ENCODE data around the gene H2AZ2. TPM values are rescaled to one million over a fixed set of nuclear protein-coding genes. Genes with fewer than 3 reads are reported as not detected.
"Not testable (repeated sequence)": the region's sequence is repeated elsewhere in the genome, so short reads cannot be mapped to it uniquely, and the experiment has no call there.

H2AZ2 gene
- polyA plus RNA-seq, 3 donors, result 250 to 260 (median 259) TPM

GRCh38 chr7:44823255-44823781 is 24.6 kb downstream of the H2AZ2 start:
- no peak for DNase-seq (ENCODE audit: low read depth in 3 of 3, low spot score in 2 of 3)

- DNase-seq (ENCODE audit: low read depth in 3 of 3, low spot score in 2 of 3), result no peak
These were observed 28.6 kb downstream of the H2AZ2 start for GRCh38 chr7:44819292-44819691.

GRCh38 chr7:44814919-44815318 is 33.0 kb downstream of the H2AZ2 start:
- DNase-seq (ENCODE audit: low read depth in 3 of 3, low spot score in 2 of 3), result no peak

- DNase-seq (ENCODE audit: low read depth in 3 of 3, low spot score in 2 of 3), result no peak
These were observed 36.3 kb downstream of the H2AZ2 start for GRCh38 chr7:44811571-44811970.

- DNase-seq (ENCODE audit: low read depth in 3 of 3, low spot score in 2 of 3), result no peak
These were observed 36.8 kb downstream of the H2AZ2 start for GRCh38 chr7:44811093-44811492.

- no peak for DNase-seq (ENCODE audit: low read depth in 3 of 3, low spot score in 2 of 3)
These were observed 38.9 kb downstream of the H2AZ2 start for GRCh38 chr7:44808914-44809393.

GRCh38 chr7:44805950-44806349 is 41.9 kb downstream of the H2AZ2 start:
- DNase-seq (ENCODE audit: low read depth in 3 of 3, low spot score in 2 of 3), result no peak

GRCh38 chr7:44803828-44804519 is 43.9 kb downstream of the H2AZ2 start:
- DNase-seq (ENCODE audit: low read depth in 3 of 3, low spot score in 2 of 3), result not testable (repeated sequence)

- DNase-seq (ENCODE audit: low read depth in 3 of 3, low spot score in 2 of 3), result no peak
These were observed 45.4 kb downstream of the H2AZ2 start for GRCh38 chr7:44802418-44803025.

GRCh38 chr7:44801890-44802289 is 46.0 kb downstream of the H2AZ2 start:
- DNase-seq (ENCODE audit: low read depth in 3 of 3, low spot score in 2 of 3), result no peak

GRCh38 chr7:44799939-44800338 is 47.9 kb downstream of the H2AZ2 start:
- no peak for DNase-seq (ENCODE audit: low read depth in 3 of 3, low spot score in 2 of 3)

GRCh38 chr7:44798649-44799305 is 49.1 kb downstream of the H2AZ2 start:
- DNase-seq (ENCODE audit: low read depth in 3 of 3, low spot score in 2 of 3), result no peak

GRCh38 chr7:44797329-44798258 is 50.3 kb downstream of the H2AZ2 start:
- peak; percentile 54 to 78 (median 73) for DNase-seq (ENCODE audit: low read depth in 3 of 3, low spot score in 2 of 3)

GRCh38 chr7:44796504-44797328 is 51.2 kb downstream of the H2AZ2 start, which contains the start of gene PPIA:
Gene PPIA, plus strand, starts transcription at chr7:44796681. Its CDS starts 44 bp downstream, at chr7:44796725.
- peak; percentile 88 to 97 (median 93) for DNase-seq (ENCODE audit: low read depth in 3 of 3, low spot score in 2 of 3)

GRCh38 chr7:44796034-44796503 is 51.8 kb downstream of the H2AZ2 start:
- peak; percentile 34 to 40 (median 36) for DNase-seq (ENCODE audit: low read depth in 3 of 3, low spot score in 2 of 3)

- no peak for DNase-seq (ENCODE audit: low read depth in 3 of 3, low spot score in 2 of 3)
These were observed 53.6 kb downstream of the H2AZ2 start for GRCh38 chr7:44794331-44794730.

- DNase-seq (ENCODE audit: low read depth in 3 of 3, low spot score in 2 of 3), result no peak
These were observed 54.0 kb downstream of the H2AZ2 start for GRCh38 chr7:44793919-44794318.

GRCh38 chr7:44791278-44792219 is 56.3 kb downstream of the H2AZ2 start:
- no peak for DNase-seq (ENCODE audit: low read depth in 3 of 3, low spot score in 2 of 3)
